Chondrocyte (in vitro differentiated cells): Measurements from ENCODE around the gene FREM2. TPM values are rescaled to one million over a fixed set of nuclear protein-coding genes. Genes with fewer than 3 reads are reported as not detected.

Experiments used
- DNase-seq: peaks from one replicate; pipeline ENCODE4 v3.0.0; 2021; ENCODE audit warnings: mixed read lengths, low spot score
- H3K27ac Mint-ChIP-seq: one replicate; pipeline ENCODE4 v1.8.0; 2021; ENCODE audit warnings: mild to moderate bottlenecking, moderate library complexity, mixed read lengths; ENCODE audit not compliant: unreplicated experiment
- H3K27me3 Mint-ChIP-seq: 2 replicates; pipeline ENCODE4 v1.8.0; 2021; ENCODE audit warnings: low read depth, mixed read lengths
- H3K36me3 Mint-ChIP-seq: 2 replicates; pipeline ENCODE4 v1.8.0; 2021; ENCODE audit warnings: low read depth, mixed read lengths
- H3K4me1 Mint-ChIP-seq: 2 replicates; pipeline ENCODE4 v1.8.0; 2021; ENCODE audit warnings: low read depth, mild to moderate bottlenecking, mixed read lengths
- H3K4me3 Mint-ChIP-seq: one replicate; pipeline ENCODE4 v1.8.0; 2021; ENCODE audit warnings: mild to moderate bottlenecking, moderate library complexity, mixed read lengths; ENCODE audit not compliant: unreplicated experiment
- H3K9me3 Mint-ChIP-seq: 2 replicates; pipeline ENCODE4 v1.8.0; 2021; ENCODE audit warnings: low read depth, mixed read lengths
- CTCF ChIP-seq: fragments of 200-600 bp; sonication (generic); IDR thresholded peaks from 2 replicates; pipeline ENCODE4 v1.5.0; 2021; ENCODE audit warnings: antibody characterized with exemption, mild to moderate bottlenecking, moderate library complexity
- total RNA-seq: library from RNA; stranded (reverse); gene quantifications from 3 replicates; pipeline ENCODE4 v1.2.1, GENCODE V29; 2021

Gene FREM2
- total RNA-seq, 1 donor from 2014 or later, result 0.07 TPM

GRCh38 chr13:38656699-38657098, 30.2 kb upstream of the FREM2 start:
- Mint-ChIP-seq H3K4me3 (no peak overlapping the region), H3K9me3 (no peaks in the 10 kb centered on the region), H3K27me3 (no peaks in the 10 kb centered on the region), H3K36me3 (no peaks in the 10 kb centered on the region), H3K4me1 (peaks cover 7% of the 10 kb centered on the region), H3K27ac (no peak overlapping the region)
- DNase-seq, result no peak
- TF ChIP-seq CTCF, result no peak

- Mint-ChIP-seq H3K36me3 (no peaks in the 10 kb centered on the region), H3K9me3 (no peaks in the 10 kb centered on the region), H3K4me1 (peaks cover 9% of the 10 kb centered on the region), H3K27ac (no peak overlapping the region), H3K4me3 (no peak overlapping the region), H3K27me3 (no peaks in the 10 kb centered on the region)
- TF ChIP-seq CTCF, result no peak
- no peak for DNase-seq
Observed at GRCh38 chr13:38657191-38657590, 29.7 kb upstream of the FREM2 start.

GRCh38 chr13:38658906-38659305, 28.0 kb upstream of the FREM2 start:
- H3K9me3 Mint-ChIP-seq, result no peaks in the 10 kb centered on the region
- no peaks in the 10 kb centered on the region for H3K36me3 Mint-ChIP-seq
- TF ChIP-seq CTCF, result no peak
- DNase-seq, result no peak
- no peak overlapping the region for H3K27ac Mint-ChIP-seq
- H3K4me1 Mint-ChIP-seq, result peaks cover 13% of the 10 kb centered on the region
- no peak overlapping the region for H3K4me3 Mint-ChIP-seq
- H3K27me3 Mint-ChIP-seq, result peaks cover 1% of the 10 kb centered on the region

- Mint-ChIP-seq H3K4me1 (peaks cover 13% of the 10 kb centered on the region), H3K27ac (no peak overlapping the region), H3K27me3 (peaks cover 3% of the 10 kb centered on the region), H3K9me3 (no peaks in the 10 kb centered on the region), H3K4me3 (no peak overlapping the region), H3K36me3 (no peaks in the 10 kb centered on the region)
- no peak for DNase-seq
- no peak for TF ChIP-seq CTCF
Observed at GRCh38 chr13:38661010-38661675, 25.7 kb upstream of the FREM2 start.

GRCh38 chr13:38662362-38662761, 24.5 kb upstream of the FREM2 start:
- Mint-ChIP-seq H3K27ac (no peak overlapping the region), H3K4me1 (peaks cover 7% of the 10 kb centered on the region), H3K27me3 (peaks cover 3% of the 10 kb centered on the region), H3K4me3 (no peak overlapping the region), H3K36me3 (no peaks in the 10 kb centered on the region), H3K9me3 (no peaks in the 10 kb centered on the region)
- TF ChIP-seq CTCF, result no peak
- no peak for DNase-seq
